HG03045 (cell line): ENCODE results near the gene CDH13.

Experiments
- ATAC-seq: cut with Tn5 transposase; IDR thresholded peaks from one replicate; pipeline ENCODE4 v1.9.1; 2021; ENCODE audit warnings: mild to moderate bottlenecking, moderate library complexity; ENCODE audit not compliant: unreplicated experiment

Gene CDH13

DNA sequence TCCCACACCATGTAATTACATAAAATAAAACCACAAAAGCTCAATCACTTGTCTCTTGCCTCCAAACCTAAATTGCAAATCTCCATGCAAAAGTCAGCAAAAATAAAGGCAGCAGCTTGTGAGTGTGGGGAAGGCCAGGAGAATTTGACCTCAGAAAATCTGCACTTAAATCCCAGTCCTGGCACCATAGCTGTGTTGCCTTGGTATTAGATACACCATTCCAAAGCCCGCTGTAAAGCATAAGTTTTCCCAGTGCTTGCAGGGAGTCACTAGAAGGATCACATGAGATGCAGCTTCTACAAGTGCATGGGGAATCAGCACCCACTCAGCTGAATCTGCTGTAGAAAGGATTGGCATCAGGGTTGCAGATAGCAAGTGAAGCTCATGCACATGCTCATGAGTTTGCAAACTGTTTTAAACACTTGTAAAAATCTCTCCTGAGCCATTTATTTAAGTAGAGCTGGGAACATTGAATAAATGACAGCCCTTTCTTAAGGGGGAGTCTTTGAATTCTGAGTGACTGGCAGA lies 686.0 kb downstream of the CDH13 start:
- no peak for ATAC-seq

DNA sequence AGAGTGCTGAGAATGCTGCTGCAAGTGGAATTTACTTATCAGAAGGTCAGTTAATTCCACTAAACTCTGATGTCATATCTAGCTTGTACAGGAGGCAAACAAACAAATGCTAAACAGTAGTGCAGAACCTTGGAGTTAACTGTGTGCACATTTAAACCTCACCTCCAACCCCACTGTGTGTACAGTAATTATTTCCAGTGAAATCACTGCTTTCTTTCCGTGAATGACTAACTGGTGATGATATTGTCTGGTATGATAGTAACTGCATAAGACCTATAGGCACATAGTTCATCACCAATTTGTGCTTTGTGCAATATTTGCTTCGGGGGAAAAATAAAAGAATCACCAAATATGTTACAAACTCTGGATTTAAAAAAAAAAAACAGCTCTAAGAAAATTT lies 688.5 kb downstream of the CDH13 start:
- no peak for ATAC-seq

DNA sequence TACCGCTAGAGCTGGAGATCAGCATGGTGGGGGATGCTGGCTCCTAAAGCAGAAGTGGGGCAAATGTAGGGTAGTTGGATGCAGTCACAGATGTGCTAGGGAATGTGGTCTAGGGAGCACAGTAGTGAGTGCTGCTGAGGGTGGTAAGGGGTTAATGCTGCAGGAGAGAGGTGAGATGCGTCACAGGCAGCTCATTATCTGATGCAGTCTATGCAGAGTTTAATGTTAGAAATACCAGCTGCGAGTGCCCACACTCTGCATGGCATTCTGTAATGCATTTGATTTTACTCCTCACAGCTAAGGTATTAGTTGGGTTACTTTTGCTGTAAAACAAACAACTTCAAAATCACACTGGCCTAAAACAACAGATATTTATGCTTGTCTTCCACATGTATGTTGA lies 689.7 kb downstream of the CDH13 start:
- ATAC-seq = no peak

DNA sequence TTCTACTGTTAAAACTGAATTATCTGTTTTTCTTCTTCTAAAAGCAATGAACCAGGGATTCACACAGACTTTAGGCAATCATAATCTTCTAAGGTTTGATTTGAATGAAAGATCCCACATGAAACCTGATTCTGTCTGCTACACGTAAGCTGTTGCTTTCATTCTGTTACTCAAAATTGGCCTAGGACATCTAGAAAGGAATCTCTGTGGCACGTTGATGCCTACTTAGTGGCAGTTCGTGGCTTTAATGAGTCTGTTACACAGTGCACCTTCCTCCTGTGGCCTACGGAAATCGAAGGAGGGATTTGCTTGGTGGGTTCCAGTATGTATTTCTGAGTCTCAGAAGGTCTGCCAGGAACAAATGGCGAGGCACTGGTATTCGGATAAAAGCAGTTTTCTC lies 691.6 kb downstream of the CDH13 start:
- no peak for ATAC-seq

GRCh38 chr16:83328936-83329335 lies 702.2 kb downstream of the CDH13 start:
- no peak for ATAC-seq

DNA sequence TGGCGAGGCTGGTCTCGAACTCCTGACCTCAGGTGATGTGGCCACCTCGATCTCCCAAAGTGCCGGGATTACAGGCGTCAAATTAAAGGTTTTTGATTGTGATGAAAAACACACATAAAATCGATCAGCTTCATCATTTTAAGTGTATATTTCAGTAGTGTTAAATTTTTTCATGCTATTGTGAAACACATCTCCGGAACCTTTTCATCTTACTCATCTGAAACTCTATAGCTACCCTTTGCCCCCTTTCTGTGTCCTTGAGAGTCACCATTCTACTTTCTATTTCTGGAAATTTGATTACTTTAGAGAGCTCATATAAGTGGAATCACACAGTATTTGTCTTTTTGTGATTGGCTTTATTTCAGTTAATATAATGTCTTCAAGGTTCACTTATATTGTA lies 702.7 kb downstream of the CDH13 start:
- ATAC-seq = no peak

DNA sequence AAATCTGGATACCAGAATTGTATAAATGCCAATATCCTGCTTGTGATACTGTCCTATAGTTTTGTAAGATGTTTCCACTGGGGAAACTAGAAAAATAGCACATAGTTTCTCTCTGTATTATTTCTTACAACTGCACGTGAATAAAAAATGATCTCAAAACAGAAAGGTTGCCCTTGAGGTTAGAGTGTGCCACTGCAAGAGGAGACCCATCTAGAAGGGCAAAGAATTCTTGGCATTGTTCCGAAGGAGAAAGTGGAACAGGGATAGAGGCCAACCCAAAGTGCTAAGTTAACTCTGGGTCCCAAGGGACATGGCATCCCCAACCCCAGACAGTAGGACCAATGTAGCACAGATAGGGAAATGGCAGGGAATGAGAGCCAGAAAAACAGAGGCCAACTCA lies 703.5 kb downstream of the CDH13 start:
- no peak for ATAC-seq

DNA sequence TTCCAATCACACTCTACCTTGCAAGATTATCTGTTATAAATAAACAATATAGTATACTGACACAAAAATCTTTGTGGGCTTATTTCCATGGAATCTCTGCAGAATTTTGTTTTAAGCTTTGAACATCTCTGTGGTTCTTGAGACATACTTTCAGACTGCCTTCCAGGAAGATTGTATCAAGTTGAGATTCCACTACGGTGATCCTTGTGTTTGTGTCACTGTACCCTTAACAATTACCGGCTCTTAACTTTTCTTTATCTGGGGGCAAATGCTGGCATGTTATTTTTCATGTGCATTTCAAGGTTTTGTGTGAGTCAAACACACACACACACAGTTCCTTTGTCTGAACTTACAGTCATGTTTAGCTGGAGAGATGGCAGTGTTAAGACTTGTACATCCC lies 708.3 kb downstream of the CDH13 start:
- no peak for ATAC-seq

GRCh38 chr16:83336603-83337002 lies 709.8 kb downstream of the CDH13 start:
- ATAC-seq = no peak

DNA sequence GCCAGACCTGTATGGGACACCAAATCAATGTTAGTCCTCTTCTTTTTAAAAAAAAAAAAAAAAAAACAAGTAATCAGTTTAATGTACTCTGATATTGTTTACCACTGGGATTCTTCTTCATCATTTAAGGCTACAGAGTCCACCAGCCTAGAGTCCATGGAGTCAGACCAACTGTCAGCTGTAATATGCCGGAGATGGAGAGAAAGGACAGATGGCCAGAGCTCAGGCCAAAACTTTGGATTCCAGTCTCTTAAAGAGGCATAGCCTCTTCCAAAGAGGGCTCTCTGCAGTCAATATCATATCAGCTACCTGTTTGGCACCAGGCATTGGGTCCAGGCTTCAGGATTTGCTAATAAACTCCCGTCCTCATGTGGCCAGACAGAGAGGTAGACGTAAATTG lies 711.4 kb downstream of the CDH13 start:
- no peak for ATAC-seq

DNA sequence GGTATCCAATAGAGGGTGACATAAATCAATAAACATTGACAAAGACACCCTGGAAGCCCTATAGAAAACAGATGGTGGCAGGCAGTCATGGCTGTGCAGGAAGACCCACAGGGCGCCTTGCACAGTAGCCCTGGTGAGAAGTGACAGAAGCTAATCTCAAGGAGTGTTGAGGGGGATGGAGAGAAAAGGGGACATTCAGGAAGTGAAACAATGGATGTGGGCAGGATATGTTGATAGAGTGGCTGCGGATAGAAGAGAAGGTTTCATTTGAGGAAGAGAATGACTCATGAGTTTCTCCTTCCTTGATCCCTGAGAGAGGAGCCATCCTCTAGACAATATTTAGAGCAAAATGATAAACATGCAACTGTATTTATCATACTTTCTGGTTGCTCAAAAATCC lies 712.2 kb downstream of the CDH13 start:
- ATAC-seq = no peak

DNA sequence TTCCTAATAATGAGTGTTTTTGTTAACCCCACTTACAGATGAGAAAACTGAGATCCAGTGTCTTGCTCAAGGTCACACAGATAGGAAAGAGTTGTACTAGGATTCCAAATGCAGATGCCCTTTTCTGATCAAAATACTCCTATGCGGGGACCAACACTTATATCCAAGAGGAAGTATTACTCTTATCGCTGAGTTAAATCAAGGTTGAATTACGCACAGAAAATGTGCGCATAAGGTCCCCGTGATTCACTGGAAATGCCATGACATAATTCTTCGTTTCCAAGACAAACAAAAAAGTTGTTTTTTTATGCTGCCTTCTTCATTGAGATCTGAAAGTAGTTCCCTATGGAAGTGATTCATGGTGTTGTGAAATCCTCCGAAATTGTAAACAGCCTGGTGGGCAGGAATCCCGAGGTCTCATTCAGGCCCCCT lies 717.2 kb downstream of the CDH13 start:
- ATAC-seq = no peak

- ATAC-seq = no peak
Observed at GRCh38 chr16:83345846-83346640, 719.3 kb downstream of the CDH13 start.

DNA sequence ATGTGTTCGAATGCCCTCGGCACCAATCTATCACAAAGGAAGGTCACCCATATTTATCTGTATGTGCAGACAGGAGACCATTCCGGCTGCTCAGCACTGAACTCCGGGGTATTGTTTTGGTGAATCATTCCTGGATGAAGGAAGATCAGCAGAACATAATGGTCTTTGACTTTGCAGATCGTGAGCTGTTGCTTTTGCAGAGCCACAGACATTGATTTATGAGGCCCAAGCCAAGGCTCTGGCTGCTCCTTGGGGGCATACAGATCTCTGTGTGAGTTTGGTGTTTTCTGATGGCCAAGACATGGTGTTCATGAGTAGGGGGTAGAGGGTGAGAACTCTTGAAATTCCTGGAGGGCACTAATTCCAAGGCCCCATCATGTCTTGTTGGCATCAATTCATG lies 722.2 kb downstream of the CDH13 start:
- ATAC-seq = no peak

DNA sequence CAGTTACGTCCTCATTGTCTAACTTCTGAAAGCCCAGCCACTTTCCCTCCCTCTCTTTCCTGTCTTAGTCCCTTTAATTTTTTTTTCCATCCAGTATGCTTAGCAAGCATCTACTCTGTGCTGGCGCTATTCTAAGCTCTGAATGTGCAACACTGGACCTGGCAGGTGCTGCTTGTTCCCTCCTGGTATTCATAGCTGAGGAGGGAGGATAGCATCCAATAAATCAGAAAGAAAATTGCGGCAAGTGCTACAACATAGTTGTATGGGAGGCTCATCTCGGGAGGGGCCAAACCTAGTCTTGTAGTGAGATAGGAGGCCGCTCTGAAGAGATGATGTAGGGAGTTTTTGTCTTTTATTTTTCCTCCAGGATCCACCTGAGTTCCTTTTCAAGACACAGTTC lies 723.7 kb downstream of the CDH13 start:
- no peak for ATAC-seq

GRCh38 chr16:83351846-83352245 lies 725.1 kb downstream of the CDH13 start:
- ATAC-seq = no peak

DNA sequence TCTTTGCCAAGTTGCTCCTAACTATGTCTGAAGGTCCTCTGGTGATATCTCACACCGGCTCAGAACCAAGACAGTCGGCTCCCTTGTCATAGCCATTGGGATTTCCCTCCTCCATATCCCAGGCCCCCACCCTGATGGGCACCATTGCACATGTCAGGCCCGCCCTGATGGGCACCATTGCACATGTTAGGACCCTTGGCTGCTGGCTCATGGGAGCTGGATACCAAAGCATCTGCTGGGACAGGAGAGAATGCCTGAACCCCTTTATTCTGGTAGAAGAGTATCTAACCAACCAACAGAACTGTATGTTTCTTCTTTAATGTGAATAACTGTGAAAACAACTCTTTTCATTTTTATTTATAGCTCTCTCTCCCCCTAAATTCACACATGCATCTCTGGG lies 726.5 kb downstream of the CDH13 start:
- no peak for ATAC-seq

- no peak for ATAC-seq
Observed at GRCh38 chr16:83354015-83354414, 727.2 kb downstream of the CDH13 start.

GRCh38 chr16:83355570-83356218 lies 728.9 kb downstream of the CDH13 start:
- no peak for ATAC-seq

- ATAC-seq = no peak
Observed at GRCh38 chr16:83356266-83356665, 729.5 kb downstream of the CDH13 start.

DNA sequence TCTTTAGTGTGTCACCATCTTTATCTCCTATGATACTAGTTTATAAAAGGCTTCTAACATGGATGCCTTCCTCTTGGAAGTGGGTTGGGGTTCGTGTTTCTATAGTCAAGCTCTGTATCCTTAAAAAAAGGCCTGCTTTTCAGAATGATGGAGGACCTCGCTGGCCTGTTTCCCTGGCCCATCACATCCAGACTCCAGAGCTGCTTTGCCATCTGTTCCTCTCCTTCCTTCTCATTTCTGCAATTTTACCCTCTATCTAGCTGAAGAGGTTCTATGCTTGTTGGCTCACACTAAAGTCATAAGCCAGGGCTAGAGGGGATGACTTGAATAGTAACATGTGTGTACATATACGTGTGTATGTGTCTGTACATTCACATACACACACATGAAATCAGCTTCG lies 730.2 kb downstream of the CDH13 start:
- no peak for ATAC-seq

DNA sequence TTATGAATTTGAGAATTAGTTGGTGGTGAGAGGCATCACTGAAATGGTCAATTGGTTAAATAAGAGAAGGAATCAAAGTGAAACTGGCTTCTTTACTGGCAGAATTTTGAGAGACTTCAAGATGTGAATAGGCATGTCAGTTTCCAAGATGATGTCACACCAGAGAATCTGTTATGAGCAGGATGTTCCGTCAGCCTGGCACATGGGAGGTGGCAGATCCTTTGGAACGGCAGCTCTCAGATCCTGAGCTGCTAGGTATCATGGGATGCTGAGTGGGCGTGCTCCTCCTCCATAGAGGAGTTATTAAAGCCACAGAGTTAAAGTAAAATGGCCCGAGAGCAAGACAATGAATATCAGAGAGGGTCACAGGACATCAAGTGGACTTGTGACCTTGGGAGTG lies 736.8 kb downstream of the CDH13 start:
- ATAC-seq = no peak
